NT2/D1 (cell line): Measurements from ENCODE around the gene ZNF215.
"Not testable (repeated sequence)": the region's sequence is repeated elsewhere in the genome, so short reads cannot be mapped to it uniquely, and the experiment has no call there.

Experiments used
- SUZ12 ChIP-seq: IDR thresholded peaks from 2 replicates; pipeline ENCODE4 v1.6.1; 2011; ENCODE audit not compliant: insufficient read length, insufficient read depth; ENCODE audit errors: extremely low read depth
- ZNF274 ChIP-seq: IDR thresholded peaks from 2 replicates; pipeline ENCODE4 v1.6.1; 2011; ENCODE audit warnings: mild to moderate bottlenecking, low read depth, low read length

DNA sequence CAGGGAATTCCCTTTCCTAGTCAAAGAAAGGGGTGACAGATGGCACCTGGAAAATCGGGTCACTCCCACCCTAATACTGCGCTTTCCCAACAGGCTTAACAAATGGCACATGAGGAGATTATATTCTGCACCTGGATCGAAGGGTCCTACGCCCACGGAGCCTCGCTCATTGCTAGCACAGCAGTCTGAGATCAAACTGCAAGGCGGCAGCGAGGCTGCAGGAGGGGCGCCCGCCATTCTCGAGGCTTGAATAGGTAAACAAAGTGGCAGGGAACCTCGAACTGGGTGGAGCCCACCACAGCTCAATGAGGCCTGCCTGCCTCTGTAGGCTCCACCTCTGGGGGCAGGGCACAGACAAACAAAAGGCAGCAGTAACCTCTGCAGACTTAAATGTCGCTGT is 21.4 kb upstream of the ZNF215 start:
- TF ChIP-seq SUZ12, ZNF274: not testable (repeated sequence)
